Cerebellar nuclear complex (tissue), 1 donor: ENCODE measurements around the gene COL2A1.

ENCODE experiments used
- DNase-seq, 2 experiments: peaks; one replicate each; lab custom pipeline; 2025; lab: John Stamatoyannopoulos, UW

The COL2A1 gene

DNA sequence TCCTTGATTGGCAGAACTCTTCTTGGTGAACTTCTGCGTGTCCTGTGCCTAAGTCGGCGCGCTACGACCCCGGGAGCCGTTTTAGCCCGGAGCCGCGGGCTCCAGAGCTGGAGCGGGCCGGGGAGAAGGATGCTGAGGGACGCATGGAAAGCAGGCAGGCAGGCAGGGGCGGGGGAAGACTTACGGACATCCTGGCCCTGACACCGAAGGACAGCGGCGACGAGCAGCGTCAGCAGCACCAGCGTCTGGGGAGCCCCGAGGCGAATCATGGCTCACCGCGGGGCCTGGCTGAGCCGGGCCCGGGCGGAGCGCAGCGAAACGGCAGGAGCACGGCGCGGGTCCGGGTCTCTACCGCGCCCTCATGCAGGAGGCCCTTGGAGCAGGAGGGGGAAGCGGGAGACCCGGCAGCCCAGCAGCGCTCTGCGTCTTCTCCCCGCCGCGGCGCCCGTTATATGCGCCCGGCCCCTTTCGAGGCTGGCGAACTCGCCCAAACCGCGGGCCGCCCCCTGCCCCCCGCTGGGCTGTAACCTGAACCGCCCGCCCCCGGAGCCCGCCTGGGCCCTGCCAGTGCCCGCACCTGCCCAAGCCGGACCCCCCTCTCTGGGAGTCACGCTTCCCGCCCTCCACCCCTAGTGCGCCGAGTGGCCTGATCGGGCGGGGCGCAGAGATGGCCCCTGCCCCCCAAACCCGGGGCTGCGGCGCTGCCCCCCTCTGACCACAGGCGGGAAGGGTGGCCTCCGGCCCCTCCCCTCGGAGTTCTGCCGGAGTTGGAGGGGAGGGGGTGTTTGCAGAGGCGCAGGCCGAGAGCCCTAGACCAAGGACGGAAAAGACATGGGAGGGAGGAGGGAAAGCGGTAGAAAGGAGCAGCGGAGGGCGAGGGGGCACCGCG lies at the start of gene COL2A1:
COL2A1 (minus strand) TSS at position 424 of the 889 bp plus-strand sequence; CDS start at position 269, 155 bp downstream.
- DNase-seq, result no peak

- no peak for DNase-seq
These were observed 49.6 kb upstream of the COL2A1 start for GRCh38 chr12:48053883-48054282.

DNA sequence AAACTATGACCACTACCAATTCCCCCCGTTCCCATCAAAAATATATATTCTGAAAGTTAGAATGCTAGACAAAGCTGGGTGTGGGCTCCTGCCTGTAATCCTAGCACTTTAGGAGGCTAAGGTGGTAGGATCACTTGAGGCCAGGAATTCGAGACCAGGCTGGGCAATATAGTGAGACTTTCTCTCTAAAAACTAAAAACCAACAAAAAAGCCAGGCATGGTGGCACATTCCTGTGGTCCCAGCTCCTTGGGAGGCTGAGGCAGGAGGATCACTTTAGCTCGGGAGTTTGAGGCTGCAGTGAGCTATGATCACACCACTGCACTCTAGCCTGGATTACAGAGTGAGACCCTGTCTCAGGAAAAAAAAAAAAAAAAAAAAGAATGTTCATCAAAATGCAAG lies 48.8 kb upstream of the COL2A1 start:
- no peak for DNase-seq

DNA sequence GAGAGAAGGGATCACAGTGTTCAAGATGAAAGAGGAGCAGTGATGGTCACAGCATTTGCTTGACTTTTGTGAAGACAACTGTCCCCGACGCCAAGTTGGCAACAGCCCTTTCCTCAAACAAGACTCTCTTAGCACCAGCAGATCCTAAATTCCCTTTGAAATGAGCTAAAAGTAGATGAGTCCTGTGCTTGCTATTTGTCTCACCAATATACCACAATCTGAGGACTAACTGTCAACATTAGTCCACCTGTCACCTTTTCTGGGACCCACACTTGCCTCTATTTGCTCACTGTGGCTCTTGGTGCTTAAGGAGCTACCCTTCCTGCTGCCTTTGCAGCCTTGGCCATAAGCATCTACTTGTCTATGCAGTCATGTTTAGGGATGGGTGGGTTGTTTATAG lies 47.4 kb upstream of the COL2A1 start:
- no peak for DNase-seq

- no peak for DNase-seq
These were observed 45.9 kb upstream of the COL2A1 start for GRCh38 chr12:48050174-48050573.

DNA sequence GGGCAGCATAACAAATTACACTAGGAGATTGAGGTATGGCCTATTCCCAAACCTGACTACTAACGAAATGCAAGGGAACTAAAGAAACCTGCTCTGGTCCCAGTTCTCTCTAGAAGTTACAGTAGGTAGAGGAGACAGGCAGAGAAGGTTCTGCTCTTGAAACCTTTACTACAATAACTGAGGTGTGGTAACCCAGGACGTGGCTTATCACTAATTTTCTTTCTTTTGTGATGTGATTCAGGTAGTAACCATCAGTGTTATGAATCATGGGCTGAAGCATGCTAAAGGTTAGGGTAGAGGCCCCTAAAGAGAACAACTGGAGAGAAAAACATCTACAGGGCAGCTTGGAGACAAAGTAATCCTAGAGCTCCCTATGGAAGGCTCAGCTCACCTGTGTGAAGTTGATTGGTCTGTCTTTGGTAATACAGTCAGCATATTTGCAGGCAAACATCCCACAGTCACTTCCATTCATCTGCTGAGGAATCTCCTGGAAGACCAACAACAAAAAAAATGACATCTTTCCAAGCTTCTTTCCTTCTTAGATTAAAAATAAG lies 41.8 kb upstream of the COL2A1 start:
- no peak for DNase-seq

DNA sequence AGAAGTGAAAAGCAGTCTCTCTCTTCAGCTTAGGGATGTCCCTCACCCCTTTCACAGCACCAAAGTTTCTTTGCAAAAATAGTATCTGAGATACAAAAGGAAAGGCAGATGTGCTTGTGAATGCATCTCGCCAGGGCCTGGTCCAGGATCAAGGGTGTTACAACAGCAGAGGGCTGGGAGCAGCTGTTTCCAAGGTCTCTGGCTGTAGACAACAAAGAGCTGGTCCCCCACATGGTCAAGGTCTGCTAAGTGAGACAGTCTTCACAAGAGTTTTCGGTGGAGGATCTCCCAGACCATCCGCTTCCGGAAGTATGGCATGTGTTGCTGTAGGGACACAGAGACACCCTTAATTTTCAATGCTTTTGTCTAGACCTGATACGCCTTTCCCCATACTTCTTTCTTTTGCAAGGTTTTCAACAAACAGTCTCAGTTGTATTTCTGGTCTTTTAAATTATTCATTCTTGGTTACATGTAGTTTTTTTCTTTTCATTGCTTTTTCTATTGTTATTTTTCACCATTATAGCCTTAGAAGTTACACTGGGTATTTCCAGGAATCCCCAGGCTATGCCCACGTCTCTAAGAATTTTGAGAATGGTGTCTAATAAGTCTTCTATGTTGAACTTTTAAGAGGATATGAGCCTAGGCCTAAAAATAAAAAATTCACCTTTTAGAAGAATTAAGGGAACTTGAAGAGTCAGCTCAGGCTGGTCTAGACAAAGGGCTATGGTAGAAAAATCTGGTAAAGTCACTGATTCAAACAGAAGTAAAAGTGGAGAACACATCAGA lies 41.0 kb upstream of the COL2A1 start:
- DNase-seq, result no peak

- no peak for DNase-seq
These were observed 40.1 kb upstream of the COL2A1 start for GRCh38 chr12:48044396-48044795.

DNA sequence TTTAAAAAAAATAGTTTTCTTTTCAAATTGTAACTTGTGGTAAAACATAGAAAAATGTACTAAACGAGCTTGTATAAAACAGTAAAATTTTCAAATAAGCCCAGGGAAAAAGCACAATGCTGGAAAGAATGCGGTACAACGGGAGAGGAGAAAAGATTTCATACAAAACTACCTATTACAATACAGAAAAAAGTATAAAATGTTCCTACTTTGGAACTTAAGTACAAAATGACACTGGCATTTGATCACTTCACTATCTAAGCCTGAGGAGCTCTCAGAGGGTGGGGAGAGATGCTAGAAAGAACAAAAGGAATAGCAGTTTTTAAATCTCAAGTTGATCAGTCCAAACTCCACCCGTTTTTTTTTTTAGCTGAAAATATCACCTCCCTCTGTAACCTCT lies 39.5 kb upstream of the COL2A1 start:
- no peak for DNase-seq

- DNase-seq, result no peak
These were observed 37.5 kb upstream of the COL2A1 start for GRCh38 chr12:48041591-48042423.

DNA sequence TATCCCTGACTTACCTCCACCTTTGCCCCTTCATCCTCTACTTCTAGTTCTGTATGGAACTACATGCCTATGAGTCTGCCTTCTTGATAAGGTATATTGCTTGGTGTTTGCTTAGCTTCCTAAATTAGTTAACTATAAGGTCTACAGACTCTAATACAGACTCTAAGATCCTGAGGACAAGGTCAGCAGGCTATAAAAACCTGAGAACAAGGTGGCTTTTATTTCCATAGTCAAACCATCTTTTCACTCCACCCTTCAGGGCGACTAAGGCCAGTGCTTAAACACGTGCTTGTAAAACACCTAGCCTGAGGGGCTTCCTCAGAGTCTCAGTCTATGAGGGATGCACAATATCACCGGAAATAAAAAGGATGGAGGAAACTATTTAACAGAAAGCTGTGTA lies 36.1 kb upstream of the COL2A1 start:
- DNase-seq, result no peak

GRCh38 chr12:48039151-48039550 lies 34.9 kb upstream of the COL2A1 start:
- no peak for DNase-seq

GRCh38 chr12:48038085-48038484 lies 33.8 kb upstream of the COL2A1 start:
- DNase-seq, result no peak

- no peak for DNase-seq
These were observed 33.1 kb upstream of the COL2A1 start for GRCh38 chr12:48037267-48037915.

DNA sequence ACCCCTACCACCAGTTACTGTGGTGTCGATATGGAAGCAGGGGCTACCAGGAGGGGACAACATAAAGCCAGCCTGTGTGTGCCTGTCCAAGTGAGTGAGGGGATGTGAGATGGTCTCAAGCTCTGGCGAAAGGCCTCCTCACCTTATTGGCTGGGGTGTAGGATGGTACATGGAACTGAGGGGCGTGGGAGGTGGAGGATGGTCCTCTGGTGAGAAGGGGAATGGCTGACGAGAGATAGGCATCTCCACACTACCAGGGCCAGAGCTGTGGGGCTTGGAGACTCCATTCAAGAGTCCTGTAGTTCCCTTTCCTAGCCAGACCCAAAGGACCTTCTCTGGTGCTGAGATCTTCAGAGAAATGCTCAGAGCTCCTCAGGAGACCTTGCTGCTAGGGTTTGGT lies 32.5 kb upstream of the COL2A1 start:
- DNase-seq, result no peak

GRCh38 chr12:48034835-48035805 lies 30.8 kb upstream of the COL2A1 start:
- DNase-seq, result no peak

DNA sequence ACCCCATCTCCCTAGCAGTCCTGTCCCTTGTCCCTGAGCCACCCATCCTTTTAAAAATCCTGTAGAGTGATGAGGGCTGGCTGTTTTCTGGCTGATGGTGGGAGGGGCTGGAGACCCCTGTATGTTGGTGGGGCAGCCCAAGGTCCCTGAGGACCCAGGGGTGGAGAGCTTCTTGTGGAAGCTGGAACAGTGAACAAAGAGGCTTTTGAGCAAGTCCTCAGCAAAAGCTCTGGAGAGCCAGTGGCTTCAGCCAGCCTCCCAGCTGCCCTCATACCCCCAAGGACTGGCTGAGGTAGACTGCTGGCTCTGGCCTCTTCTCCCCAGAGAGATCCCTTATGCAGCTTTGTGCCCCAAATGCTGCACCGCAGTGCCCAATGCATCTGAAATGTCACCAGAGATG lies 29.2 kb upstream of the COL2A1 start:
- no peak for DNase-seq

DNA sequence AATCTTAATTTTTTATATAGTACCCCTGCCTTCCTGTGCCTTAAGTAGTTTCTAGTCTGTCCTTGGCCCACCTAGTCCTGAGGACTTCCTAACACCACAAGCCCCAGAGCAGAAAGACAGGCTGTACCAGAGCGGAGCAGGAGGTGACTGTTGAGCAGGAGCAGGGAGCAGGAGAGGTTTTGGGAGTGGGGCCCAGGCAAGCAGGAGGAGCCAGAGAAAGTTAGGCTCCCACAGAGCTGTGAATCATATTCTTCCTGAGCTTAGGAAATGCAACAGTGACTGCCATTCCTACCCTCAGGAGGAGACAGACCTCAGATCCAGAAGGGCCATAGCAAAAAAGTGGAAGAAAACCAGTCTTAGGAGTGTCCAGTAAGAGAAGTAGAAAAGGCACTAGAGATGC lies 28.3 kb upstream of the COL2A1 start:
- no peak for DNase-seq

DNA sequence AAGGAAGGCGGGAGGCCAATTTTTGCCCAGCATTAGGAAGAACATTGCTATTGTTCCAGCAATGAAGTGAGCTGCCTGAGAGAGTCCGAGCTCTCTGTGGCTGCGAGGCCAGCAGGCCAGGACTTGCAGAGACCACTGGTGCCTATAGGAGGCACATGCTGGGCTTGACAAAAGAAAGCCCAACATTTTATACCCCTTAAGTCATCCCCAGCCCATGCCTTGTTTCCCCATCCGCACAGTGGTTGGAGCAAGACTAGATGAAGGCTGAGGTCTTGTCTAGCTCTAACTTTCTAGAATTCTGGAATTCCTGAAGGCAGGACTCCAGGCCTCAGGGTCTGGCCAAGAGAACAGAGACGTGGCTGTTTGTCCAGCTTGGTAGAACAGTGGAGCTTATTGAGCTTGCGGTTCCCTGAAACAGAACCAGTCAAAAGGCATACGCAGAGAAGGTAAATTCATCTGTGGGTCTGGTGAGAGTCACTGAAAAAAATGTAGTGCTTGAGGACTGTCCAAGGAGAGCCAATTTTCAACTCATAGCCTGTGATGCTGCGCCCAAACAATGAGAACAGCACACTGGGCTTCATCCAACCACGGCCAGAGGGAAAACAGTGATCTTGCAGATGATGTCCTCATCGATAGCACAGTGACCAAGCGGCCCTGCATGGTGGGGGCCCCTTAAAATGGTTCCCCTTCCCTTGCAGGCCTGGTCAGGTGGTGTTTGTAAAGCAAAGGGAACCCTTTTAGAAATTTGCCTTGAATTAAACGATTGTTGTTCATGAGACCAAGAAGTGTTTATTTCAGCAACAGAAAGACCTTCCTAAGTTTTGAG lies 27.1 kb upstream of the COL2A1 start:
- no peak for DNase-seq
